ENCODE data around the gene NEK11. TPM values are rescaled to one million over a fixed set of nuclear protein-coding genes. Genes with fewer than 3 reads are reported as not detected.

Gene NEK11
- total RNA-seq, 2 donors from 2014 or later, result 6.4 to 9.7 TPM

DNA sequence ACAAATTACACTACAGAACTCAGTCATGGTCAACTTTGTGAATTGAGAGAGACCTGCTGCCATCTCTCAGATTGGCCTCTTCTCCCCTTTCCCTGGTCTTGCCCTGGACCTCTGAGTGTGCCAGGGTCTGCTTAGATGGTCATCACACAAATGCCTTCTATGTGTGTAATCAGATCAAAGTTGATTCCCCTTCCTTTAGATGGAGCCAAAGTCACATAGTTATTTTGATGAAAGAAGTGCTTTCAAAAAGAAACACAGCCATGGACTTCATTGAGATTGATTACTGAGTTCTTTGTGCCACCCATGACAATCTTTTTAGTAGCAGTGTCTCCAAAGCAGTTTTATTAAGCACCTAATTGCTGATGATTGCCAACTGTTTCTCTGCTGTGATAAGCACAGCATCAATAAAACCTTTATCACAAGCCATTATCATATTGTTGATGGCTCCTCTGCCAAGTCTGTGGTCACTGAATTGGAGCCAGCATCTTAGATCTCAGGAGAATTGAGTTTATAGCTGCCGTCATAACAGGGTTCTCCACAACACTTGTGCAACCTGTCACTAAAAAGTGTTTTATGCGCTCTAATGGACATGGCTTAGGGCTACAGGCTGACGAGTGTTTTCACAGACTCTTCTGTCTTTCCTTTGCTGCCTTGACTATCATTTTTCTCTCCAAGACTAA is 205.2 kb downstream of the NEK11 start:
- DNase-seq, result no peak
- Mint-ChIP-seq H3K4me3 (no peak overlapping the region), H3K27ac (no peak overlapping the region), H3K27me3 (no peaks in the 10 kb centered on the region), H3K4me1 (no peaks in the 10 kb centered on the region), H3K36me3 (ENCODE audit: low read depth) (peaks cover 2% of the 10 kb centered on the region)
- no peaks in the 10 kb centered on the region for H3K9me3 ChIP-seq (ENCODE audit: control insufficient read depth, low read length, poor library complexity, severe bottlenecking)
- no peak for ATAC-seq

DNA sequence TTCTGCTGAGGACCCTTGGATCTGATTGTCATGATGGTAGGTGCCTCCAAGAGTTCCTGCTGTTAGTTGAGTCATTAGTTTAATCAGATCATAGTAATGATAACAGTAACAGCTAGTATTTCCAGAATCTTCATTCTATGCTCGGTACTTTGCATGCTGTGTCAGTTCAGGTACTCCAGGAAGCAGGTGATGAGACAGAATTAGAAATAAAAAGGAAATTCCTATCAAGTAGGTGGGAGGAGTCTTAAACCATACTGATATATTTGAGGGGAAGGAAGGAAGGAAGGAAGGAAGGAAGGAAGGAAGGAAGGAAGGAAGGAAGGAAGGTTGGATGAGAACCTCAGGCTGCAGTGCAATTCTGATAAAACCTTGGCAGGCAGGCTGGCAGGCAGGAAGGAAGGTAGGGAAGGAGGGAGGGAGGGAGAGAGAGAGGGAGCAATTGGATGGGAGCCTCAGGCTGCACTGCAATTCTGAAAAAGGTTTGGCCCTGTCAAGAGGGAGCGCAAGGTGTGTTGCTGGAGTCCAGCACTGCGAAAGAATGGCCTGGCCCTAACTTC is 206.1 kb downstream of the NEK11 start:
- H3K4me1 Mint-ChIP-seq, result no peaks in the 10 kb centered on the region
- no peak for ATAC-seq
- H3K4me3 Mint-ChIP-seq, result no peak overlapping the region
- H3K27ac Mint-ChIP-seq, result no peak overlapping the region
- no peak for DNase-seq
- H3K36me3 Mint-ChIP-seq (ENCODE audit: low read depth), result peaks cover 2% of the 10 kb centered on the region
- H3K9me3 ChIP-seq (ENCODE audit: control insufficient read depth, low read length, poor library complexity, severe bottlenecking), result no peaks in the 10 kb centered on the region
- H3K27me3 Mint-ChIP-seq, result no peaks in the 10 kb centered on the region

DNA sequence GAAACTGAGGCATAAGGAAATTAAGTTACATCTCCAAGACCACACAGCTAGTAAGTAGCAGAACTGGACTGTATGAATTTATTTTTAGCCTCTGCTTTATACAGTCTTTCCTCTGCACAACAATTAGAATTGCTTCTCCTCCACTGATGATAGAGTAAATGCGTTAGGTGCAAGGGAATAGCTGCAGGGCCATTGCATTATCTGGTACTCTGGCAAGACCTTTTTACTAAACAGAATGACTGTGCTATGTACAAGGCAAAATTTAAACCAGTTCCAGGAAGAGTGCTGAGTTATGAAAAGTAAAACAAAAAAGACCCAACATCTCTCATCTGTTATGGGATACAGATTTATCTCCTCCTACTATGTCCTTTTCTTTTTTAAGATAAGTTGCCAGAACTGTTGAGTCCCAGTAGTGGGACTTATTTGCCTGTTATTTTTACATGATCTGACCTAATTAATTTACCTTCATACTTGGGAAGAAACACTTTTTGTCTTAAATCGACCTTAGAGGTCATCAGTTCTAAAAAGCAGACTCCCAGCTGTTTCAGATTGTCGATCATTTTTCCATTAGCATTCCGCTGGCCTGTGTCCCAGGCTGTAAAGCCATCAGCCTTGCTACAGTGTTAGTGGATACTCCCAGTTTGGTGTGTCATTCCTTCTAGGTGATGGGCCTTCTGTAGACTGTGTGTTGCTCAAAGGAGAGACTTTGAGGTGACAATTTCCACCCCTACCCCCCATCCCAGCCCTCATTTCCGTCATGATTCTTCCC is 207.4 kb downstream of the NEK11 start:
- Mint-ChIP-seq H3K4me3 (no peak overlapping the region), H3K4me1 (no peaks in the 10 kb centered on the region), H3K27me3 (no peaks in the 10 kb centered on the region), H3K36me3 (ENCODE audit: low read depth) (peaks cover 2% of the 10 kb centered on the region), H3K27ac (no peak overlapping the region)
- DNase-seq (no peak), ATAC-seq (no peak)
- H3K9me3 ChIP-seq (ENCODE audit: control insufficient read depth, low read length, poor library complexity, severe bottlenecking), result no peaks in the 10 kb centered on the region

DNA sequence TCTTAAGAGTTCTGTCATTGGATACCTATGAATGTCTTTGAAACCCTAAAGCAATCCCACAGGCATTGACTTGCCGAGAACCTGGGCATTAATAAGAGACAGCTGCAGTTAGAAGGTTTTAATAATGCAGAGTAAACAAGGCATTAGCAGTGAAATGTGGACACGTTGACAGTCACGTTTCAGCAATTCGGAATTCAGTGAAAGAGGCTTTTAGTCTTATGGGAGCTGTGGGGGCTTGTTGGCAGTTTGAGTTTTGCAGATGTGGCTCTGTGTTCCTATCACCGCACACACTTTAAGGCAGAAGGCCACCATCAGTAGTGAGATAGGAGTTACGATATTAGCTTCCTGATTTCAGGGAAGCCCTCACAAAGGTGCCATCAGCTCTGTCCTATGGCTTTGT is 209.7 kb downstream of the NEK11 start:
- H3K27me3 Mint-ChIP-seq, result no peaks in the 10 kb centered on the region

DNA sequence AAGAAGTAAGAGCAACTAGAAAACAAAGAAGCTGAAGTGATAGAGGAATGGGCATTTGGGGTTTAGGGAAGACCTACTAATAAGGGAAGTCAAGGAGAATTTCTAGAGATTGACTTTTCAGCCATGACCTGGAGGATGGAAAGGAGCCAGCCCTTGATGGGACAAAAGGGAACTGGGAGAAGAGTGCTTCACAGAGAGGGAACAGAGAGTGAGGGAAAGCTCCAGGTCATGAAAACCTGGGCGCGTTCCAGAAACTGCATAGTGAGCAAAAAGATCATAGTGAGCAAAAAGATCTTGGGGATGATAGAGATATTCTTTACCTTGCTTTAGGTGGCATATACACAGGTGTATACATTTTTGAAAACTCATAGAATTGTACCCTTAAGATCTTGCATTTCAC is 211.8 kb downstream of the NEK11 start:
- no peaks in the 10 kb centered on the region for H3K4me1 Mint-ChIP-seq
- no peaks in the 10 kb centered on the region for H3K9me3 ChIP-seq (ENCODE audit: control insufficient read depth, low read length, poor library complexity, severe bottlenecking)
- no peak overlapping the region for H3K4me3 Mint-ChIP-seq
- H3K27ac Mint-ChIP-seq, result no peak overlapping the region
- ATAC-seq, result no peak
- H3K36me3 Mint-ChIP-seq (ENCODE audit: low read depth), result no peaks in the 10 kb centered on the region
- no peaks in the 10 kb centered on the region for H3K27me3 Mint-ChIP-seq
- no peak for DNase-seq

More for the DNA sequence above, 209.7 kb downstream of the NEK11 start:
- H3K36me3 Mint-ChIP-seq (ENCODE audit: low read depth), result no peaks in the 10 kb centered on the region
- ATAC-seq (no peak), DNase-seq (no peak)
- no peak overlapping the region for H3K27ac Mint-ChIP-seq
- no peaks in the 10 kb centered on the region for H3K4me1 Mint-ChIP-seq
- H3K9me3 ChIP-seq (ENCODE audit: control insufficient read depth, low read length, poor library complexity, severe bottlenecking), result no peaks in the 10 kb centered on the region
- H3K4me3 Mint-ChIP-seq, result no peak overlapping the region

DNA sequence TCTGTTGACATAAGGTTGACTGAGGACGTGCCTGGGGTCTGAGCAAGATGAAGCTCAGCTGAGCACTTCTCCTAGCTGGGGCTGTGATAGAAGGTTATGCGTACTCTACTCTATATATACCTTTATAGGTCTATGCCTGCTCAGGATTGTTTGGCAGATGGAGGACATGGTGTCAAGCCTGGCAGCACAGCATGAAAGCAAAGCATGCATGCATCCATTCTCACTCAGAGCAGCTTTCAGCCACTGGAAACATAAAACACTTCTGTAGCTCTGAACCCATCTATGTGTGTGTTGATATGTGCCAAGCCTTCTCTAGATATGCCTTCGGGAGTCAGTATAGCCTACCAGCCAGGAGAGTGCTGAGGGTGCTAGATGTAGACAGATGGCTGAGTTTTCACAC is 212.6 kb downstream of the NEK11 start:
- no peak overlapping the region for H3K27ac Mint-ChIP-seq
- H3K4me1 Mint-ChIP-seq, result no peaks in the 10 kb centered on the region
- H3K36me3 Mint-ChIP-seq (ENCODE audit: low read depth), result no peaks in the 10 kb centered on the region
- ATAC-seq (no peak), DNase-seq (no peak)
- no peak overlapping the region for H3K4me3 Mint-ChIP-seq
- H3K27me3 Mint-ChIP-seq, result no peaks in the 10 kb centered on the region
- no peaks in the 10 kb centered on the region for H3K9me3 ChIP-seq (ENCODE audit: control insufficient read depth, low read length, poor library complexity, severe bottlenecking)

DNA sequence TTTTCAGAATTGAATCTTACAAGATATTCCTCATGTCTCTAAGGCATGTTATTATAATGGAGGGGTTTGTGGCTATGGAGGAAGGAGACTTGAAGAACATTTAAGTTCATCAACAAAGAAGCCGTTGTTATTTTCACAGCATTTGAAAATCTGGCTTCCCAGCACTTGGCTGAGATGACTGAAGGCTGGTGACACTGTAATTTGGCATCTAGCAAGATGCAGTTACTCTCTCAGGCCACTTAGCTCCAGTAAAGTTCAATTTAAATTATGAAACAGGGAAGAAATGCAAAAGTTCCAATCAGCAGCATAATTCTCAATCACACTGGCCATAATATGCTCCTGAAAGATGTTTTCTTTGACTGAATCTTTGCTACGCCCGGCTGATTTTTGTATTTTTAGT is 215.5 kb downstream of the NEK11 start:
- H3K27ac Mint-ChIP-seq, result no peak overlapping the region

DNA sequence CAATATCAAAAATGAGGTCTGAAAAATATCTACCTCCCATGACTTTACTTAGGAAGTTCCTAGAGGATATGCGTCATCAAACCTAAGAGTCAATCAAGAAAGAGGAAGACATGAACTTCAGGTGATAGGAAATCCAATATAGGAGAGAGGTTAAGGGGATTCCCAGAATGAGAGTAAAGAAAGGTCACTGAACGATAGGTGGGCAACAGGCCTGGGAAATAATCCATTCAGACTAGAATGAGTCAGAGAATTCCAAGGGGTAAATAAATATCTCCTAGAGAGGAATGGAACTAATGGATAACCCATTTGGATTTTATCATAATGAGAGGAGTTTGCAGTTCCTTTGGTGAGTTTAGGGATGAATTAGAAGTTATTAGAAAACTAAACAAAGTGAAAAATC is 223.8 kb downstream of the NEK11 start:
- no peak for ATAC-seq
- no peak overlapping the region for H3K4me3 Mint-ChIP-seq
- no peaks in the 10 kb centered on the region for H3K4me1 Mint-ChIP-seq
- no peak for DNase-seq
- H3K36me3 Mint-ChIP-seq (ENCODE audit: low read depth), result peaks cover 2% of the 10 kb centered on the region
- no peak overlapping the region for H3K27ac Mint-ChIP-seq
- no peaks in the 10 kb centered on the region for H3K27me3 Mint-ChIP-seq
- no peaks in the 10 kb centered on the region for H3K9me3 ChIP-seq (ENCODE audit: control insufficient read depth, low read length, poor library complexity, severe bottlenecking)

More for the DNA sequence above, 215.5 kb downstream of the NEK11 start:
- no peaks in the 10 kb centered on the region for H3K36me3 Mint-ChIP-seq (ENCODE audit: low read depth)
- H3K9me3 ChIP-seq (ENCODE audit: control insufficient read depth, low read length, poor library complexity, severe bottlenecking), result no peaks in the 10 kb centered on the region
- H3K27me3 Mint-ChIP-seq, result no peaks in the 10 kb centered on the region
- DNase-seq, result no peak
- no peaks in the 10 kb centered on the region for H3K4me1 Mint-ChIP-seq
- no peak overlapping the region for H3K4me3 Mint-ChIP-seq
- no peak for ATAC-seq

DNA sequence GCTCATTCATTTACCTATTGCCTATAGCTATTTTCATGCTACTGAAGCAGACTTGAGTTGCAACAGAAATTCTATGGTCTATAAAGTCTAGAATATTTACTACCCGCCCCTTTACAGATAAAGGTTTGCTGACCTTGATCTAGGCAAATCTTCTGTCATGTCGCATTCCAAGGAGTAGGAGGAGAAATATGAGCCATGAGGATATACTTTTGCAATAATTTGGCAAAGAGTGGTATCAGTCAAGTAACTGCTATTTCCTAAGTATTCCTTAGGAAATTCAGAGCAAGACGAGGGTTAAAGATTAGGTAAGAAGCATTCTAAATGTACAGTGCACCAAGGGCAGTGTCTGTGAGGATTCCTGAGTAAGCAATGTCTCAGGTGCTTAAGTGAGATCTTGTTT is 233.8 kb downstream of the NEK11 start:
- H3K27me3 Mint-ChIP-seq, result no peaks in the 10 kb centered on the region
- ATAC-seq, result no peak
- no peak for DNase-seq
- no peak overlapping the region for H3K27ac Mint-ChIP-seq
- no peaks in the 10 kb centered on the region for H3K9me3 ChIP-seq (ENCODE audit: control insufficient read depth, low read length, poor library complexity, severe bottlenecking)
- H3K4me3 Mint-ChIP-seq, result no peak overlapping the region
- no peaks in the 10 kb centered on the region for H3K4me1 Mint-ChIP-seq
- H3K36me3 Mint-ChIP-seq (ENCODE audit: low read depth), result no peaks in the 10 kb centered on the region

DNA sequence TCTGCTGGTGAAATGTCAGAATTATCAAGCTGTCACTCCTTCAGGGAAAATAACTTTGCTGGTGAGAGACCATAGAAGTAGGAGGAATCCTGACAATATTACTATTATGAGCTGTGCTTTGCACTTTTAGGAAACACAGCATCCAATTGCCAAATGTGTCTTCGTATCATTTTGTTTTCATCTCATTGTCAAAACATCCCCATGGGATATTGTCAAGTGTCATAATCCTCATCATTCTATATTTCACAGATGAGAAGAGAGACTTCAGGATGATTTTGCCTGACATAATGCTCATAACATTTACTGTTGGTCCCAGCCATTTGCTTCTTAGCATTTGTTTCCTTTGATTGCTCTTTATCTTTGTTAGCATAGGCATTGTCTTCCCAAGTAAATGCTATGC is 234.4 kb downstream of the NEK11 start:
- no peaks in the 10 kb centered on the region for H3K36me3 Mint-ChIP-seq (ENCODE audit: low read depth)

DNA sequence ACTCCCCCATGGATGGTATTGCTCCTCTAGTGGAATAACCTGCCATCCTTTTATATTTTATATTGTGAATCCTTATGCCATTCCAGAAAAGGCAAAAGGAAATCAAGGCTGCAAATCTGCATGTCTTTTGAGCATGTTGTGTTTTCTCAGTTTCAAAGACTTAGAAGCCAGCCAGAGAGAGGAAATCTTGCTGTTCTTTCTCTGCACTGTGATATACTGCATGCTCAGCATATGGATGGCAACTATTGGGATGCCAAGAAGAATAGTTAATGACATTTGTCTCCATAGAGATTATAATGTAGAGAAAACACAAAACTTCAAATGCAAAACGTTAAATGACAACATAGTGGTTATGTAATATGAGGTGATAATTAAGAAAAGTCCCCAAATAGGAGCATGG is 248.9 kb downstream of the NEK11 start:
- ATAC-seq (no peak), DNase-seq (no peak)
- Mint-ChIP-seq H3K36me3 (ENCODE audit: low read depth) (peaks cover 2% of the 10 kb centered on the region), H3K4me3 (no peak overlapping the region), H3K27ac (no peak overlapping the region), H3K27me3 (no peaks in the 10 kb centered on the region), H3K4me1 (no peaks in the 10 kb centered on the region)
- H3K9me3 ChIP-seq (ENCODE audit: control insufficient read depth, low read length, poor library complexity, severe bottlenecking), result no peaks in the 10 kb centered on the region

More for the DNA sequence above, 234.4 kb downstream of the NEK11 start:
- Mint-ChIP-seq H3K27ac (no peak overlapping the region), H3K27me3 (no peaks in the 10 kb centered on the region), H3K4me1 (no peaks in the 10 kb centered on the region), H3K4me3 (no peak overlapping the region)
- no peaks in the 10 kb centered on the region for H3K9me3 ChIP-seq (ENCODE audit: control insufficient read depth, low read length, poor library complexity, severe bottlenecking)
- DNase-seq, result no peak
- ATAC-seq, result no peak

DNA sequence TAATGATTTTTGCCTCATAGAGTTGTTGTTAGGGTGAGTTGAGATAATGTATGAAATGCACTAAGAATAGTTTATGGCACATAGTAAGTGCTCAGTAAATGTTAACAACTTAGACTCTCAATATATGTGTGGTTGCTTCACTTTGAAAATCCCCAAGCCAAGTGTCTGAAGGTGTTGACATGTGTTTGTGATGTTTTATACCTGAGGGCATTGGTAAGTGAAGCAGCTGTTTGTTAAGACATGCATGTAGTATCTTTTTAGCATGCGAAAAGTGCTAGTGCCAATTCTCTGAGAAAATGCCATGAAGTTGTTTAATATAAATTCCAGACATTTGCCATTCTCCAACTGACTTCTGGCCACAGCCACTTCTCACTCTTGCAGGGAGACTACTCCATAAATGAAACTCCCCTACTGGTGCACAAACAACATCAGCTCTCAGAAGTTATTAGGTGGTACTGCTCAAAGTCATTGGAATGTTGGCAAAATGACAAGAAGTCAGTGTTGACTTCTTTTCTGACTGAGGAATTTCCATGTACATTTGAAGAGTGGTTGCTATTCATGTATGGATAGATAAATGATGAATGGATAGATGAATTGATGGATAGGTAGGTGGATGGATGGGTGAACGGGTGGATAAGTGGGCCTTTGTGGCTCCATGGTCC is 251.3 kb downstream of the NEK11 start:
- no peak overlapping the region for H3K27ac Mint-ChIP-seq
- H3K4me3 Mint-ChIP-seq, result no peak overlapping the region
- peaks cover 2% of the 10 kb centered on the region for H3K36me3 Mint-ChIP-seq (ENCODE audit: low read depth)
- H3K9me3 ChIP-seq (ENCODE audit: control insufficient read depth, low read length, poor library complexity, severe bottlenecking), result no peaks in the 10 kb centered on the region
- DNase-seq, result no peak
- no peak for ATAC-seq
- H3K4me1 Mint-ChIP-seq, result no peaks in the 10 kb centered on the region
- no peaks in the 10 kb centered on the region for H3K27me3 Mint-ChIP-seq

DNA sequence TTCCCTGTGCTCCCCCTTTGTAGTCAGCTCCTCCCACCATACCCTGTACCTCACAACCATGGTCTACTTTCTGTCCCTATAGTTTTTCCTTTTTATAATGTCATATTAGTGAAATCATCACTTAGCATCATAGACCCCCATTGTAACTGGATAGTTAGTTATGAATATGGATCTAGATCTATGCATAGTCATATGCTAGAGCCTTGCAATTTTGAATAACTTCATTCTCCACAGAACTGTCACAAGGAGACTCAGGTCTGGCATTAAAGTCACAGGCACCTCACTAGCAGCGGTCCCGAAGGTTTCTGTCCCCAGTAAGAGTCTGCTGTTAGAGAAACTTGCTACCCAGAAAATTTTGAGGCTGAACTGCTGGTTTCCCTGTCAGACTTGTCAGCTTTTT is 252.9 kb downstream of the NEK11 start:
- no peak for DNase-seq

More for the DNA sequence above, 252.9 kb downstream of the NEK11 start:
- Mint-ChIP-seq H3K27ac (no peak overlapping the region), H3K27me3 (no peaks in the 10 kb centered on the region), H3K36me3 (ENCODE audit: low read depth) (peaks cover 2% of the 10 kb centered on the region), H3K4me1 (no peaks in the 10 kb centered on the region), H3K4me3 (no peak overlapping the region)
- no peak for ATAC-seq
- H3K9me3 ChIP-seq (ENCODE audit: control insufficient read depth, low read length, poor library complexity, severe bottlenecking), result no peaks in the 10 kb centered on the region

Data from T-helper 17 cell (primary cell).